GM21526 (cell line): ENCODE measurements around the gene ZFYVE26.
"Not testable (repeated sequence)": the region's sequence is repeated elsewhere in the genome, so short reads cannot be mapped to it uniquely, and the experiment has no call there.

Experiments
- ATAC-seq: cut with Tn5 transposase; IDR thresholded peaks from one replicate; pipeline ENCODE4 v1.9.1; 2021; ENCODE audit warnings: moderate library complexity; ENCODE audit not compliant: unreplicated experiment, low FRiP score

The ZFYVE26 gene

DNA sequence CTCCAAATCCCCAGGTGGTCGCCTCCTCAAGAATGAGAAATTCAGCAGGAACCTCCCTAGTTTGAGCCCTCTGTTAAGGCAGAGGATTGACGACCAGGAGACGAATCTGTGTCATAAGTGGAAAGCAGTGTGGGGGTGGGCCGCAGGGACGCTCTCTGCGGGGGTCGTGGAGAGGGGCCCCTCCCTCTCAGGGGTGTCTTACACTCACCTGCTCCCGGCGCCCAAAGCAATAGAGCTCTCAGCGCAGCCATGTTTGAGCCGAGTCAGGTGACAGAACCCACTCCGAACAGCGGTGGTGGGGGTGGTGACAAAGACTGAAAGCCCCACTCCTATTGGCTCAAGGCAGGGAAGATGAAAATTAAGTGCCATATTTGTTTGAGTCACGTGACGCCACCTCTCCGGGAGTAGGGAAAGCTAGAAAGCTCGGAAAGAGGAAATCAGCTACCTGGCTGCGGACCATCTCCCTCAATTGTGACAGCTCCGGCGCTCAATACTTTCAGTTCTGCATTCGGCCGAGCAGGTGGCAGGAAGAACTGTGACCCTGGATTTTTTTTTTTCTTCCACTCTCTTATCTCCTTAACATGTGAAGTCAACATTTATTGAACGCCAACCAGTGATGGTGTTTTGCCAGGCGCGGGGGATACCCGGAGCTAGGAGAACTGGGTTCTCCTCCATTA, at the start of gene ZFYVE26:
Gene ZFYVE26, minus strand, starts transcription at position 265 of the 677 bp plus-strand sequence. CDS start 627 bp downstream, outside the sequence.
- ATAC-seq, result peak; percentile 78

DNA sequence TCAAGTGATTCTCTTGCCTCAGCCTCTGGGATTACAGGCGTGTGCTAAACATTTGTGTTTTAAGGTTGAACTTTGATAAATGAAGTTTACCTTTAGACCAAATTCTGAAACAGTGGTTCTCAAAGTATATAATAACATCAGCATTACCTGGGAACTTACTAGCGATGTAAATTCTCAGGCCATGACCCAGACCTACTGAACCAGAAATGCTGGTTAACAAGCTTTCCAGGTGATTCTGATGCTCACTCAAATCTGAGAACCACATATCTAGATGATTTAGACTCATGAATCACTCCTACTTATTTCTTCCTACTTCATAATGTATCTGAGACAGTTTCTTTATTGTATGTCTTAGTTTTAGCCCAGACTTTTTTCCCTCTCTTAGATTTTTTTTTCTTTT, 46.8 kb upstream of the ZFYVE26 start:
- no peak for ATAC-seq

DNA sequence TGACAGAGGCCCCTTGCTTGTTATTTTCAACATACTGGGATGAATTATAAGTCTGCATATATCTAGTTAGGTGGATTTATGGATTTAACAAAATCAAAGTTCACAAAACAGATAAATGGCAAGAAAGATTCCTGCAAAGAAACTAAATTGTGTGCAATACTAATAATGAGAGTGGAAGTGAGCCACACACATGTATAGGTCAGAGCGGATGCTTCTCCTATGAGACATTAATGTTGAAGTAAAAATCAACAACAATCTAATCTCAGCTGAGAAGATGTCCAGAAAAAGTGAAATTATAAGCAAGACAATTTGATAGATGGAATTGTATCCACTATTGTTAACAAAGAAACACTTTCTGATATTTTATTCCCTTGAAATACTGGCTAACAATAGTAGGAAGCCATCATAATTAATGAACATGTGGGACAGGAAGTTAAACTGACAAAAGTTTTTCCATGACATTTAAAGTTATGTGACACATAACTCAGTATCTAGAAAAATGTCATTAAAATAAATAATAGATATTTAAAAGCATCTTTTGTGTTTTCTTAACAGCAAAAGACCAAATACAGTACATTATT, 42.9 kb upstream of the ZFYVE26 start:
- ATAC-seq, result no peak

DNA sequence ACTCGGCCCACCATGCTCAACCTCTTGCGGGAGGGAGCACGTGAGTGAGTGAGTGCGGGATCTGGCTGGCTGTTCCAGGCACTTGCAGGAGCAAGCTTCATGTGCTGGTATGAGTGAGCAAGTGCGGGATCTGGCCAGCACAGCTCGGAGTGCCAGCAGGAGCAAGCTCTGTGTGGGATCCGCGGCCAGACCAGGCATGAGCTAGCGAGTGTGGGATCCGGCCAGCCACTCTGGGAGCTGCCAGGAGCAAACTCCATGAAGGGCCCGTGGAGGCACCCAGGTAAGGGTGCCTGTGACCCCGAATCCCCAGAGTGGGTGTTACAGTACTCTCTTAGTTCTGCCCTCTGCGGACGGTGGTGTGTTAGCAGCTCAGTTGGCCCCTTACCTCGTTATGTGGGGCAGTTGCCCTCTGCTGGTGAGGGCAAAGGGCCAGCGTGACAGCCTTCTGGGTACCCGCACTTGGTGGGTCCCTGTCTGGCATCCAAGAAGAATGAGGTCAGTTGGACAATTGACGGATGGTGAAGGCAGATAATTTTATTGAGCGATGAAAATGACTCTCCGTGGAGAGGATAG, 41.5 kb upstream of the ZFYVE26 start:
- ATAC-seq, result no peak

DNA sequence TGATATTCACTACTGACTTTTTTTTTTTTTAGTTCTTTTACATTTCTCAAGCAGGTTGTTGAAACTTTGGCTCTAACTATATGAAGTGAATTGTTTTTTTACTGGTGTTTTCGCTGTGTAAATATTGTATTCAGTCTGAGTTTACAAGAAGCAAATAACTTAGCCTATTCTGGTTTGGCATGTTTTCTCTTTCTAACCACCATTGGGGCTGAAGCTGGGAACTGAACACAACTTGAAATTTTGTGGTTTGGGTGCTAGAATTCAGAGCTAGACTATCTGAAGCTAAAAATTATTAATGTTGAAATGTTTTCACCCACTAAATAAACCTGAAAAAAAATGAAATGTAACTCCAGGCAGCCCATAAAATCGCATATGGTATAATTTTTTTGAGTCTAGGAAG, 40.4 kb upstream of the ZFYVE26 start:
- ATAC-seq, result no peak

DNA sequence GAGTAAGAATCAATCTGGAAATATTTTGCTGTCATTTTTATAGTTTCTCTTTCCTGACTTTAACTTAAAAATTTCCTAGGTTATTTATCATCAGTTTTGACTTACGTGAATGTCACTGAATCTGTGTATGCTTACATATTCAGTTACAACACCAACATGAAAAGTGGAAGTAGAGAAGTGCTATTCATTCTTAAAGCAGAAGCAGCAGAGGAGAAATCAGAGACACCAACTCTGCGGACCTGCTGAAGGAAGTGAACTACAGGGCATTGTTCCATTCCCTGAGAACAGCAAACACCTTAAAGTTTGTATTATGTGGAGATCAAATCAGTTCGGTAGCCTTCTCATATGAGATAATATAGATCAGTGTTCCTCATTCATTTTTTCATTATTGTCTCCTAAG, 37.3 kb upstream of the ZFYVE26 start:
- no peak for ATAC-seq

DNA sequence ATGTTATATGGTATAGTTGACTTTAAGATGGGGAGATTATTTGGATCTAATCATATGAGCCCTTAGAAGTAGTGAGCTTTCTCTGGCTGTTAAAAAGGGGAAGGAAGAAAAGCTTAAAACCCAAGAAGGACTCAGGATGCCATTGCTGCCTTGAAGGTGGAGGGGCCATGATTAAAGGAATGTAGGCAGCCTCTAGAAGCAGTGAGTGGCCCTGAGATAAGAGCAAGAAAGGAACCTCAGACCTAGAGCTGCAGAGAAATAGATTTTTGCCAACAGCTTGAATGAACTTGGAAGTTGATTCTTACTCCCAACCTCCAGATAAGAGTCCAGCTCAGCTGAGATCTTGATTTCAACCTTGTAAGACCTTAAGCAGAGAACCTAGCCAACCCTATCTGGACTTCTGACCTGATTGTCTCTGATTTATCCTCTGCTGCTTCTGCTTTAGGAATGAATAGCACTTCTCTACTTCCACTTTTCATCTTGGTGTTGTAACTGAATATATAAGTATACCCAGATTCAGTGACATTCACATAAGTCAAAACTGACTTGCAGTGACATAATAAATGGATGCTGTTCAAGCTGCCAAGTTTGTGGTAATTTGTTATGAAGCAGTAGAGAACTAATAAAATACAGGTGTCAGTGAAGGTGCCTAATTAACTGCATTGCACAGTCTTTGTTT, 36.7 kb upstream of the ZFYVE26 start:
- ATAC-seq, result no peak

DNA sequence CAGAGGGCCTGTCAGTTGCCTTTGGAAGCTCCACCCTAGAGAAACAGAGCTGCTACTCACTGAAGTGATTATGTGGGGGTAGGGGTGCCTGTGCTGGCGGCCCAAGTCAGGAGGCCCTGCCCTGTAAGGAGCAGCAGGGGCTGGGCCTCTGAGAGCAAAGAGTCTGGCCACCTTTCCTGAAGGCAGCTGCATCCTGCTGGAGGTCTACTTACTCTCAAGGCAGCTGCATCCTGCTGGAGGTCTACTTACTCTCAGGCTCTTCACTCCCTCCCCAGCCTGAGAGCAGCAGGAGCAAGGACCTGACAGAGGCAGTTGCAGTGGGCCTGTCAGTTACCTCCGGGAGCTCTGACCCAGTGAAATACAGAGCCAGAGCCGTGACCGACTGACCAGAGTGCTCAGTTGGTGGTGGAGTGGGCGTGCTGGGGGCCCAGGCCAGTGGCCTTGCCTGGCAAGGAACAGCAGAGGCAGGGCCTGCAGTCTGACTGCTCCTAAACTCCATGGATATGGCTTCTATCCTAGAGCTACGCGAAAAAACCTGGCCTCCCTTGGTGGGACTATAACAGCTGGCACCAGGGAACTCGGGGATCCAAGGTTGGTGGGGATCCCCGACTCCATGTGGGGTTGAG, 35.5 kb upstream of the ZFYVE26 start:
- no peak for ATAC-seq

DNA sequence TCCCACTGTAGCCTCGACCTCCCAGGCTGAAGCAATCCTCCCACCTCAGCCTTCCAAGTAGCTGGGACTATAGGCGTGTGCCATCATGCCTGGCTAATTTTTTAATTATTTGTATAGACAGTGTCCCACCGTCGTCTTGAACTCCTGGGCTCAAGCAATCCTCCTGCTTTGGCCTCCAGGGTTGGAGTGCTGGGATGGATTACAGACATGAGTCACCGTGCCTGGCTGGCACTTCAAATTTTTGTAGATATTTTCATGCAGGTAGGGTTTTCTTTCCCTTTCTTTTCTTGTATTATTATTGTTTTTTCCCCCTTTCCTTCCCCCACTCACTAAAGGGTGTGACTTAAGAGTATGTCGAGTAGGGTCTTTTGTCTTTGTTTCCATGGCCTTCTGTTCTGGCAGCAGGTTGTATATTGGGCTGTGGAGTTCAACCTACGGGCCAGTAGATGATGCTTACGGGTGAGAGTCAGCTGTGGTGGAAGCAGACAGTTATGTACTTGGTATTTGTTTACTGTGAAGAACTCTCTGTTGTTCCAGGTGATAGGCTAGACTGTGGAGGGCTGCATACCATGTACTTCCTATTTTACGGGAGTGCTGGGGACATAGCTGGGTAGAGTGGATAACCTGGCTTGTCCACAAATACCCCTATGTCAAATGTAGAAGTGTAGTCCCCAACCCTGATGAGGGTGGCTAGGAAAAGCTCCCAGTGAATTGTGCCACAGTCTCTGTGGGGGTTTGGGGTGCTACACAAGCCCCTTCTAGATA, 33.9 kb upstream of the ZFYVE26 start:
- no peak for ATAC-seq

DNA sequence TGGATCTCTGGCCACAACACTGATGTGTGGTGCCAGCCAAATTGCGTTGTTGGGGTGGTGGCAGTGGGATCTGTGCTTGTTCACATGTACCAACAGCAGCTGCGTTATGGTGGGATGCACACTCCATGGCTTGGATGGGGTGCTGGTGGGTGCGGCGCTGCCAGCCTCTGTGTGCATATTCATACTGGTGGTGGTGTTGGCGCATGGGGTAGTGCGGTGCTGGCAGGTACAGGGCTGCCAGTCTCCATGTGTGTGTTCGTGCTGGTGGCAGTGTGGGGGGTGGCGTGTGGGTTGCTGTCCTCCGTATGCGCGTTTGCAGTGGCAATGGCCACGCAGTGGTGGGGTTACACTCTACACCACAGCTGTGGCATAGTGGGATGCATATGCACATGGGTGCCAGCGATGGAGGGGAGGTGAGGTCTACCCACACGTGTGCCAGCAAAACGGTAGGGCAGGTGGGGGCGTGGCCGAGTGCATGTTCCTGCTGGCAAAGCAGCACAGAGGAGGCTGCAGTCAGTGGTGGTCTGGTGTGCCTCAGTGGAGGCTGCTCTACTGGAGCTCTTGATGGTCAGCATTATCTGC, 29.7 kb upstream of the ZFYVE26 start:
- ATAC-seq, result no peak

DNA sequence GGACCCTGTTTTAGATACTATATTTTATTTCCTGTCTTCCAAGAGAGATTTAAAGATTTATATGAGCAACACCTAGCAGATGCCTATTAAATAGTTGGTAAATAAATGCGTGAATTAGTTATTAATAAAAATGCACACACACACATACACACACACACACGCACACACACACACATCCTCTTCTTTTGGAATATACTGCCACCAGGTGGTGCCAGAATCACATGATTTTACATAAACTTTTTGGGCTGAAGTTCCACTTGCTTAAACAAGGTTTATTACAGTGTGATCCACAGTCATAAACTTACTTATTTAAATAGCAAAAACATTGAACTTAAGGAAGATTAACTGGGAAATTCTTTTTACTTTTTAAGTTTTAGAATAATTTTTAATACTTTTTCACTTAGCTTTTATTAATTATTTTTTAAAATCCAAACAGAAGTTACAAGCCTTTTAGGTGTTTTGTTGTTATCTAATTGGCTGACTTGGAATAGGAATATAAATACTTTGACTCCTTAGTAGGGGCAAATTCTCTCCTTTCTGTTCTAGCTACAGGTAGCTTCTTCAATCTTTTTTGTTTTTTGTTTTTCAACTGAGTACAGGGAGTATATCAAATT, 20.7 kb upstream of the ZFYVE26 start:
- no peak for ATAC-seq

DNA sequence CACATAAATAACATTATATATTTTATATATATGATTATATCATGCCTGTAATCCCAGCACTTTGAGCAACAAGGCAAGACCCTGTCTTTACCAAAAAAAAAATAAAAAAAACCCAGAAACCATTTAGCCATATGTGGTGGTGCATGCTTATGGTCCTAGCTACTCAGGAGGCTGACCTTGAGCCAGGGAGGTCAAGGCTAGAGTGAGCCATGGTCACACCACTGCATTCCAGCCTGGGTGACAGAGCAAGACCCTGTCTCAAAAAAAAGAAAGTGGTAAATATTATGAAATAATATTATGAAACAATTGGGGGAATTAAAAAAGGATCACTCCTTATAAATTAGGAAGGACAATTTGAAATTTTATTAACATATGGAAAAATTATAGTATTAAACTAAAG, 19.2 kb upstream of the ZFYVE26 start:
- no peak for ATAC-seq

DNA sequence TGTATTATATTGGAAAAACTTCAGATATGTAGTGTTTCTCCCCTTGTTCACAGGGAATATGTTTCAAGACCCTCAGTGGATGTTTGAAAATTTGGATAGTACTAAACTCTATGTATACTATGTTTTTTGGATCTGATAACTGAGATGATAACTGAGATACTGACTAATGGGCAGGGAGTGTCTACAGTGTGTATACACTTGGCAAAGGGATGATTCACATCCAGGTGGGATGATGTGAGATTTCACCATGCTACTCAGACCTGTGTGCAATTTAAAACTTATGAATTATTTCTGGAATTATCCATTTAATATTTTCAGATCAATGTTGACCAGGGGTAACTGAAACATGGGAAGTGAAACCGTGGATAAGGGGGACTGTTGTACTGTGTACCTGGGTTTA, 17.0 kb upstream of the ZFYVE26 start:
- ATAC-seq, result no peak

DNA sequence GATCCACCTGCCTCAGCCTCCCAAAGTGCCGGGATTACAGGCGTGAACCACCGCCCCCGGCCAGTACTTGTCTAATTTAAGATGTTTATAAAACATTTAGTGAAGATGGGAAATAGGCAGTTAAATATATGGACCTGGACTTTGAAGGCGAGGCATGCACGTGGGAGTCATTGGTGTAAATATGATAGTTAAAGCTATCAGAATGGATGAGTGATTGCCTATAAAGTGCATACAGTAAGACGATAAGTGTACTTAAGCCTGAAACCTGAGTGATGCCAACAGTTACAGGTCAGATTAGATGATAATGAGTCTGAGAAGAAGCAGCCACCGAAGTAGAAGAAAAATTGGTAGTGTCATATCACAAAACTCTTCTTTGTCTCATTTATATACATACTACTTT, 14.7 kb upstream of the ZFYVE26 start:
- no peak for ATAC-seq

DNA sequence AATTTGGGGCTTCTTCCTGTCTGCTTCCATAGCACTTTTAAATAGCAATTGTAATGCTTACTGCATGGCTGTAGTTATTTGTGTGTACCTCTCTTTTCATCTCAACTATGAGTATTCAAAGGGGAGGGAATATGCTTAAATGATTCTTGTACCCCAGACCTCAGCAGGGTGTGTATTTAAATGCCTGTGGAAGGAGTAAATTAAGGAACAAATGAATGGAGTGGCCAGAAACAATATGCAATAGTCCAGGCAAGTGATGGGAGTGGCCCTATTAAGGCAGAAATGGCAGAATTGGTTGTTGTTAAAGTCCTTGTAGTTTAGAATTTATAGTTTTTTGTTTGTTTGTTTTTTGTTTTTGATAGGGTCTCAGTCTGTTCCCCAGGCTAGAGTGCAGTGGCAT, 4.7 kb upstream of the ZFYVE26 start:
- ATAC-seq, result no peak

DNA sequence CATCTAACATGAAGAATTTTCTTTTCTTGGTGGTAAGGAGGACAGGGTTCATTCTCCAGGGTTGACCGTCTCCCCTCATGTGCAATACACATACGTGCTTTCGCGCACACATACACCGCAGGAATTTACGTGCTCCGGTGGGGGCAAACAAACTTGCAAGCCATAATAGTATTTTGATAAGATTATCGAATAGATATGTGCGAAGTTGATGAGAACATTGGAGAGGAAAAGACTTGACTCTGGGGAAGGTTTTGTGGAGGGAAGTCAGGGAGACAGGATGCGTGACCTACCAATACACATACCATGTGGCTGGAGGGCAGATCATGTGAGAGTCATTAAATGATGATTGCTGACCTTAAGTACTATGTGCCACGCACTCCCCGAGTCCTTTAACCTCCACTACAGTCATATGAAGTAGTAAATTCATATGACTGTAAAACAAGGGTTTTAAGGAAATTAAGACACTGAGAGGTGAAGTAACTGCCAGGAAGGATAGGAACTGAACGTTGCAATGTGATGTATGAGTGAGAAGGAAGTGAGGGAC, 4.1 kb upstream of the ZFYVE26 start:
- no peak for ATAC-seq

DNA sequence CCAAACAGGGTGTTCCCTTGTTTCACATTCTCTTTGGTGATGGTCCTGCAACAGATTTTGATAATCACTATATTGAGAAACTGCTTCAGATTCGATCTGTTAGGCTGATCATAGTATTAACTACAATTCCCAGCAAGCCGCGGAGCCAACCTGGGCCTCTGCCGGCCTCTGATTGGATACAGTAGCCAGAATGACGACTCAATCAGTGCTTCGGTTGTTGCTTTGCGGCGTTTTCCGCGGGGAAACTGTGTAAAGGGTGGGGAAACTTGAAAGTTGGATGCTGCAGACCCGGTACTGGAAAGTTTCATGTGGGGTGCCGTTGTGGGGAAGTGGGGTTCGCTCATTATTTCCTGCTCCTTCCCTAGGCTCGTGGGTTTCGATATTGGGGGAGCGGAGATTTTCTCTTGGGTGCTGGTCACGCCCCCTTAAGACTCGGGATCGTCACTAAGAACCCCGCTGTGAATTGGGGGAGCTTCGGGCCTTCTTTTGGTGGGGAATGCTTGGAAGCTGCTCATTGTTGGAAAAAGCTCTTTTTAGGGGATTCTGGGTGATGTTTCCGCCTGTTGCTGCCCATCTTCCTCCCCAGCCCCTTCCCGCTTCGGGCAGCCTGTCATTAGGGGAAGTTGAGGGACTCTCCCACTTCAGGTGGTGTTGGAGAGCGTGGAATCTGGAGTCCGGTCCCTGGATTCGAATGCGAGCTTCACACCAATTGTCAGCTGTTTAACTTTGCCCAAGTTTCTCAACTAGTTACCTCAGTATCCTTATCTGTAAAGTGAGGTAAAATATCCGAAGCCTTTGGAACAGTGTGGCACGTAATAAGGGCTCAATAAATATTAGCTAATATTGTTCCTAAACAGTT, 3.4 kb upstream of the ZFYVE26 start, which contains the start of gene RAD51B:
Gene RAD51B, plus strand, starts transcription at position 217 of the 859 bp plus-strand sequence.
- ATAC-seq, result peak; percentile 50

DNA sequence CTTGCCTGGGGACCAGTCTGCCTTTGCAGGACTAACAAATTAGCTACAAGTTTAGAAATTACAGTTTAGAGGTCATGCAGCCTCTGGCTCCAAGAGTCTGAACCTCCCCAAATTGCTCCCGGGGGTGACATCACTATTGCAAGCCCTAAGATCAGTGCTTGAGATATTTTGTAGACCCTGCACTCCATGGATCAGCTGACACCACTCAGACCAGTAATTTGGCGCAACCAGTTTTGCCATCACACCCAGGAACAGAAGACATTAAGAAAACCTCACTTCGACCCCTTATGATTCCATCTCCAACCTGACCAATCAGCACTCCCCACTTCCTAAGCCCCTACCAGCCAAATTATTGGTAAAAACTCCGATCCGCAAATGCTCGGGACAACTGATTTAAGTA, 2.1 kb upstream of the ZFYVE26 start:
- not testable (repeated sequence) for ATAC-seq
